HEK293 (cell line): ENCODE results near the gene OPCML.

Experiments
- CTCF ChIA-PET: fragments of 350-600 bp; formaldehyde crosslinking; extraction: SDS; loops from one replicate; lab custom pipeline; 2021; ENCODE audit warnings: antibody characterized with exemption; lab: Yijun Ruan, JAX
- POLR2A ChIA-PET: fragments of 300-600 bp; formaldehyde crosslinking; extraction: SDS; loops from one replicate; lab custom pipeline; 2020; ENCODE audit warnings: antibody characterized with exemption, inconsistent platforms; lab: Yijun Ruan, JAX
- H3K27ac ChIP-seq: fragments of 200-500 bp; sonication (Bioruptor generic); 2 replicates; pipeline ENCODE4 v1.5.1; 2014; ENCODE audit warnings: low read depth, low read length, control low read depth, inconsistent platforms; ENCODE audit errors: extremely low read depth
- H3K36me3 ChIP-seq, 2 experiments: fragments of 200-500 bp in 1 of 2; sonication (Bioruptor generic) in 1 of 2; 1 replicate in 1 of 2; 2 replicates in 1 of 2; pipeline ENCODE4 v1.5.1; 2014 to 2017; ENCODE audit warnings: inconsistent platforms in 2 of 2, low read length in 2 of 2; ENCODE audit not compliant: control insufficient read depth in 2 of 2, insufficient read depth in 1 of 2
- H3K4me1 ChIP-seq: fragments of 200-500 bp; sonication (Bioruptor generic); 2 replicates; pipeline ENCODE4 v1.5.1; 2014; ENCODE audit warnings: mild to moderate bottlenecking, low read length, inconsistent platforms; ENCODE audit not compliant: control insufficient read depth, insufficient read depth
- H3K4me3 ChIP-seq: 2 replicates; pipeline ENCODE4 v1.5.1; 2011; ENCODE audit warnings: low read depth, mild to moderate bottlenecking, control low read depth, low read length, moderate library complexity
- H3K9me3 ChIP-seq: fragments of 200-500 bp; sonication (Bioruptor generic); 2 replicates; pipeline ENCODE4 v1.5.1; 2014; ENCODE audit warnings: low read depth, low read length, inconsistent platforms; ENCODE audit not compliant: control insufficient read depth, insufficient read depth
- GLIS2 ChIP-seq: fragments of 450-650 bp; formaldehyde crosslinking; IDR thresholded peaks from 2 replicates; pipeline ENCODE4 v1.5.1; 2016; ENCODE audit warnings: missing biosample characterization, missing genetic modification characterization
- KLF1 ChIP-seq: fragments of 450-650 bp; formaldehyde crosslinking; IDR thresholded peaks from 2 replicates; pipeline ENCODE4 v1.5.1; 2016; ENCODE audit warnings: missing biosample characterization, missing genetic modification characterization
- SP3 ChIP-seq: fragments of 450-650 bp; formaldehyde crosslinking; IDR thresholded peaks from 2 replicates; pipeline ENCODE4 v1.5.1; 2016; ENCODE audit warnings: missing biosample characterization, missing genetic modification characterization
- ZNF112 ChIP-seq: fragments of 450-650 bp; formaldehyde crosslinking; IDR thresholded peaks from 2 replicates; pipeline ENCODE4 v1.5.0; 2017; ENCODE audit warnings: missing biosample characterization, missing genetic modification characterization
- ZNF132 ChIP-seq: fragments of 450-650 bp; formaldehyde crosslinking; IDR thresholded peaks from 2 replicates; pipeline ENCODE4 v1.5.1; 2017; ENCODE audit warnings: missing biosample characterization, missing genetic modification characterization, borderline replicate concordance
- ZNF133 ChIP-seq: fragments of 450-650 bp; formaldehyde crosslinking; IDR thresholded peaks from 2 replicates; pipeline ENCODE4 v1.5.1; 2016; ENCODE audit warnings: missing biosample characterization, missing genetic modification characterization
- ZNF19 ChIP-seq: fragments of 450-650 bp; formaldehyde crosslinking; IDR thresholded peaks from 2 replicates; pipeline ENCODE4; 2016; ENCODE audit warnings: missing biosample characterization, missing genetic modification characterization, low read depth
- ZNF292 ChIP-seq: fragments of 450-650 bp; formaldehyde crosslinking; IDR thresholded peaks from 2 replicates; pipeline ENCODE4 v1.5.1; 2016; ENCODE audit warnings: low read depth, missing biosample characterization, missing genetic modification characterization, borderline replicate concordance
- ZNF529 ChIP-seq: fragments of 450-650 bp; formaldehyde crosslinking; IDR thresholded peaks from 2 replicates; pipeline ENCODE4 v1.5.1; 2017; ENCODE audit warnings: missing genetic modification characterization, missing biosample characterization; ENCODE audit not compliant: insufficient replicate concordance
- ZNF549 ChIP-seq: fragments of 450-650 bp; IDR thresholded peaks from 2 replicates; pipeline ENCODE4 v1.5.1; 2018; ENCODE audit warnings: missing biosample characterization, missing genetic modification characterization, mild to moderate bottlenecking, inconsistent platforms, moderate library complexity
- ZNF571 ChIP-seq: fragments of 450-650 bp; formaldehyde crosslinking; IDR thresholded peaks from 2 replicates; pipeline ENCODE4 v1.5.0; 2017; ENCODE audit warnings: missing biosample characterization, missing genetic modification characterization
- ZNF610 ChIP-seq: fragments of 450-650 bp; formaldehyde crosslinking; IDR thresholded peaks from 2 replicates; pipeline ENCODE4 v1.5.1; 2016; ENCODE audit warnings: missing biosample characterization, missing genetic modification characterization, borderline replicate concordance
- ZNF791 ChIP-seq: fragments of 450-650 bp; formaldehyde crosslinking; IDR thresholded peaks from 2 replicates; pipeline ENCODE4 v1.5.1; 2016; ENCODE audit warnings: missing biosample characterization, missing genetic modification characterization
- ZNF792 ChIP-seq: fragments of 450-650 bp; formaldehyde crosslinking; IDR thresholded peaks from 2 replicates; pipeline ENCODE4 v1.5.1; 2016; ENCODE audit warnings: missing biosample characterization, missing genetic modification characterization
- TF ChIP-seq, protein P1 (sequence below): fragments of 450-650 bp; formaldehyde crosslinking; IDR thresholded peaks from 2 replicates; pipeline ENCODE4 v1.5.1; 2016; ENCODE audit warnings: missing biosample characterization, missing genetic modification characterization
- TF ChIP-seq, protein P2 (sequence below): fragments of 450-650 bp; formaldehyde crosslinking; conservative IDR thresholded peaks from 2 replicates; pipeline ENCODE4 v1.5.1; 2016; ENCODE audit warnings: low read depth, missing biosample characterization, missing genetic modification characterization
- TF ChIP-seq, protein P3 (sequence below): fragments of 450-650 bp; formaldehyde crosslinking; IDR thresholded peaks from 2 replicates; pipeline ENCODE4 v1.5.1; 2016; ENCODE audit warnings: missing biosample characterization, missing genetic modification characterization, borderline replicate concordance
- TF ChIP-seq, protein P4 (sequence below): fragments of 450-650 bp; formaldehyde crosslinking; IDR thresholded peaks from 2 replicates; pipeline ENCODE4 v1.5.1; 2016; ENCODE audit warnings: missing biosample characterization, missing genetic modification characterization

The OPCML gene

DNA sequence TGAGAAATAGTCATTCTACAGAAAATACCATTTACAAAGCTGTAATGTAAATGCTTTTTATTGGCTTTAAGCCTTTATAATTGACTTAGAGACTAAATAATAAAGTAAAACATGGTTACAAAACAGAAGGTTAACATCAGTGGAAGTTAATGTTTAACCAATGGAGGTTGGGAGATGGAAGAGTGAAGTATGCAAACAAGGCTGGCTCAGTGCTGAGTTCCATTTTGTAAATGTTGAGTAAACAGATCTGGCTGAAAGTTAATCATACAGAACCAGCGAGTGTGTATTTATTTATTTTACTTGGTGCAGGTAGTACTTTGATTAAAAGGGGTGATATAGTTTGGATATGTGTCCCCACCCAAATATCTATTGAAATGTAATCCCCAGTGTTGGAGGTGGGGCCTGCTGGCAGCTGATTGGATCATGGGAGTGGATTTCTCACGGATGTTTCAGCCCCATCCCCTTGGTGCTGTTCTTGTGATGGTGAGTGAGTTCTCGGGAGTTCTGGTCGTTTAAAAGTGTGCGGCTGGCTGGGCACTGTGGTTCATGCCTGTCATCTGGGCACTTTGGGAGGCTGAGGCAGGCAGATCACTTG lies 827.4 kb downstream of the OPCML start:
- Histone ChIP-seq H3K9me3 (no peaks in the 10 kb centered on the region), H3K36me3 (no peaks in the 10 kb centered on the region), H3K27ac (no peak overlapping the region), H3K4me3 (no peak overlapping the region), H3K4me1 (no peaks in the 10 kb centered on the region)
- TF ChIP-seq ZNF791 (tag by site-specific recombination) (no peak), ZNF610 (tag by site-specific recombination) (no peak), ZNF112 (no peak), ZNF132 (tag by site-specific recombination) (no peak), ZNF19 (tag by site-specific recombination) (no peak), ZNF571 (tag by site-specific recombination) (no peak), ZNF792 (no peak), ZNF529 (no peak), ZNF549 (tag by site-specific recombination) (no peak), ZNF292 (tag by site-specific recombination) (no peak), ZNF133 (no peak), GLIS2 (tag by site-specific recombination) (no peak), KLF1 (tag by site-specific recombination) (no peak), SP3 (tag by site-specific recombination) (no peak)
- TF ChIP-seq, protein P1, sequence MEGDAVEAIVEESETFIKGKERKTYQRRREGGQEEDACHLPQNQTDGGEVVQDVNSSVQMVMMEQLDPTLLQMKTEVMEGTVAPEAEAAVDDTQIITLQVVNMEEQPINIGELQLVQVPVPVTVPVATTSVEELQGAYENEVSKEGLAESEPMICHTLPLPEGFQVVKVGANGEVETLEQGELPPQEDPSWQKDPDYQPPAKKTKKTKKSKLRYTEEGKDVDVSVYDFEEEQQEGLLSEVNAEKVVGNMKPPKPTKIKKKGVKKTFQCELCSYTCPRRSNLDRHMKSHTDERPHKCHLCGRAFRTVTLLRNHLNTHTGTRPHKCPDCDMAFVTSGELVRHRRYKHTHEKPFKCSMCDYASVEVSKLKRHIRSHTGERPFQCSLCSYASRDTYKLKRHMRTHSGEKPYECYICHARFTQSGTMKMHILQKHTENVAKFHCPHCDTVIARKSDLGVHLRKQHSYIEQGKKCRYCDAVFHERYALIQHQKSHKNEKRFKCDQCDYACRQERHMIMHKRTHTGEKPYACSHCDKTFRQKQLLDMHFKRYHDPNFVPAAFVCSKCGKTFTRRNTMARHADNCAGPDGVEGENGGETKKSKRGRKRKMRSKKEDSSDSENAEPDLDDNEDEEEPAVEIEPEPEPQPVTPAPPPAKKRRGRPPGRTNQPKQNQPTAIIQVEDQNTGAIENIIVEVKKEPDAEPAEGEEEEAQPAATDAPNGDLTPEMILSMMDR: no peak
- TF ChIP-seq, protein P2, sequence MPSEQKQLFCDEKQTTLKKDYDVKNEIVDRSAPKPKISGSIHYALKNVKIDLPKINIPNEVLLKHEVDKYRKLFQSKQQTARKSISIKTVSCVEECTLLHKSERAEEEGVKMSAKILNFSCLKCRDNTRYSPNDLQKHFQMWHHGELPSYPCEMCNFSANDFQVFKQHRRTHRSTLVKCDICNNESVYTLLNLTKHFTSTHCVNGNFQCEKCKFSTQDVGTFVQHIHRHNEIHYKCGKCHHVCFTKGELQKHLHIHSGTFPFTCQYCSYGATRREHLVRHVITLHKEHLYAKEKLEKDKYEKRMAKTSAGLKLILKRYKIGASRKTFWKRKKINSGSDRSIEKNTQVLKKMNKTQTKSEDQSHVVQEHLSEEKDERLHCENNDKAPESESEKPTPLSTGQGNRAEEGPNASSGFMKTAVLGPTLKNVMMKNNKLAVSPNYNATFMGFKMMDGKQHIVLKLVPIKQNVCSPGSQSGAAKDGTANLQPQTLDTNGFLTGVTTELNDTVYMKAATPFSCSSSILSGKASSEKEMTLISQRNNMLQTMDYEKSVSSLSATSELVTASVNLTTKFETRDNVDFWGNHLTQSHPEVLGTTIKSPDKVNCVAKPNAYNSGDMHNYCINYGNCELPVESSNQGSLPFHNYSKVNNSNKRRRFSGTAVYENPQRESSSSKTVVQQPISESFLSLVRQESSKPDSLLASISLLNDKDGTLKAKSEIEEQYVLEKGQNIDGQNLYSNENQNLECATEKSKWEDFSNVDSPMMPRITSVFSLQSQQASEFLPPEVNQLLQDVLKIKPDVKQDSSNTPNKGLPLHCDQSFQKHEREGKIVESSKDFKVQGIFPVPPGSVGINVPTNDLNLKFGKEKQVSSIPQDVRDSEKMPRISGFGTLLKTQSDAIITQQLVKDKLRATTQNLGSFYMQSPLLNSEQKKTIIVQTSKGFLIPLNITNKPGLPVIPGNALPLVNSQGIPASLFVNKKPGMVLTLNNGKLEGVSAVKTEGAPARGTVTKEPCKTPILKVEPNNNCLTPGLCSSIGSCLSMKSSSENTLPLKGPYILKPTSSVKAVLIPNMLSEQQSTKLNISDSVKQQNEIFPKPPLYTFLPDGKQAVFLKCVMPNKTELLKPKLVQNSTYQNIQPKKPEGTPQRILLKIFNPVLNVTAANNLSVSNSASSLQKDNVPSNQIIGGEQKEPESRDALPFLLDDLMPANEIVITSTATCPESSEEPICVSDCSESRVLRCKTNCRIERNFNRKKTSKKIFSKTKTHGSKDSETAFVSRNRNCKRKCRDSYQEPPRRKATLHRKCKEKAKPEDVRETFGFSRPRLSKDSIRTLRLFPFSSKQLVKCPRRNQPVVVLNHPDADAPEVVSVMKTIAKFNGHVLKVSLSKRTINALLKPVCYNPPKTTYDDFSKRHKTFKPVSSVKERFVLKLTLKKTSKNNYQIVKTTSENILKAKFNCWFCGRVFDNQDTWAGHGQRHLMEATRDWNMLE (tag by site-specific recombination): no peak
- TF ChIP-seq, protein P3, sequence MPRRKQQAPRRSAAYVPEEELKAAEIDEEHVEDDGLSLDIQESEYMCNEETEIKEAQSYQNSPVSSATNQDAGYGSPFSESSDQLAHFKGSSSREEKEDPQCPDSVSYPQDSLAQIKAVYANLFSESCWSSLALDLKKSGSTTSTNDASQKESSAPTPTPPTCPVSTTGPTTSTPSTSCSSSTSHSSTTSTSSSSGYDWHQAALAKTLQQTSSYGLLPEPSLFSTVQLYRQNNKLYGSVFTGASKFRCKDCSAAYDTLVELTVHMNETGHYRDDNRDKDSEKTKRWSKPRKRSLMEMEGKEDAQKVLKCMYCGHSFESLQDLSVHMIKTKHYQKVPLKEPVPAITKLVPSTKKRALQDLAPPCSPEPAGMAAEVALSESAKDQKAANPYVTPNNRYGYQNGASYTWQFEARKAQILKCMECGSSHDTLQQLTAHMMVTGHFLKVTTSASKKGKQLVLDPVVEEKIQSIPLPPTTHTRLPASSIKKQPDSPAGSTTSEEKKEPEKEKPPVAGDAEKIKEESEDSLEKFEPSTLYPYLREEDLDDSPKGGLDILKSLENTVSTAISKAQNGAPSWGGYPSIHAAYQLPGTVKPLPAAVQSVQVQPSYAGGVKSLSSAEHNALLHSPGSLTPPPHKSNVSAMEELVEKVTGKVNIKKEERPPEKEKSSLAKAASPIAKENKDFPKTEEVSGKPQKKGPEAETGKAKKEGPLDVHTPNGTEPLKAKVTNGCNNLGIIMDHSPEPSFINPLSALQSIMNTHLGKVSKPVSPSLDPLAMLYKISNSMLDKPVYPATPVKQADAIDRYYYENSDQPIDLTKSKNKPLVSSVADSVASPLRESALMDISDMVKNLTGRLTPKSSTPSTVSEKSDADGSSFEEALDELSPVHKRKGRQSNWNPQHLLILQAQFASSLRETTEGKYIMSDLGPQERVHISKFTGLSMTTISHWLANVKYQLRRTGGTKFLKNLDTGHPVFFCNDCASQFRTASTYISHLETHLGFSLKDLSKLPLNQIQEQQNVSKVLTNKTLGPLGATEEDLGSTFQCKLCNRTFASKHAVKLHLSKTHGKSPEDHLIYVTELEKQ: no peak
- TF ChIP-seq, protein P4, sequence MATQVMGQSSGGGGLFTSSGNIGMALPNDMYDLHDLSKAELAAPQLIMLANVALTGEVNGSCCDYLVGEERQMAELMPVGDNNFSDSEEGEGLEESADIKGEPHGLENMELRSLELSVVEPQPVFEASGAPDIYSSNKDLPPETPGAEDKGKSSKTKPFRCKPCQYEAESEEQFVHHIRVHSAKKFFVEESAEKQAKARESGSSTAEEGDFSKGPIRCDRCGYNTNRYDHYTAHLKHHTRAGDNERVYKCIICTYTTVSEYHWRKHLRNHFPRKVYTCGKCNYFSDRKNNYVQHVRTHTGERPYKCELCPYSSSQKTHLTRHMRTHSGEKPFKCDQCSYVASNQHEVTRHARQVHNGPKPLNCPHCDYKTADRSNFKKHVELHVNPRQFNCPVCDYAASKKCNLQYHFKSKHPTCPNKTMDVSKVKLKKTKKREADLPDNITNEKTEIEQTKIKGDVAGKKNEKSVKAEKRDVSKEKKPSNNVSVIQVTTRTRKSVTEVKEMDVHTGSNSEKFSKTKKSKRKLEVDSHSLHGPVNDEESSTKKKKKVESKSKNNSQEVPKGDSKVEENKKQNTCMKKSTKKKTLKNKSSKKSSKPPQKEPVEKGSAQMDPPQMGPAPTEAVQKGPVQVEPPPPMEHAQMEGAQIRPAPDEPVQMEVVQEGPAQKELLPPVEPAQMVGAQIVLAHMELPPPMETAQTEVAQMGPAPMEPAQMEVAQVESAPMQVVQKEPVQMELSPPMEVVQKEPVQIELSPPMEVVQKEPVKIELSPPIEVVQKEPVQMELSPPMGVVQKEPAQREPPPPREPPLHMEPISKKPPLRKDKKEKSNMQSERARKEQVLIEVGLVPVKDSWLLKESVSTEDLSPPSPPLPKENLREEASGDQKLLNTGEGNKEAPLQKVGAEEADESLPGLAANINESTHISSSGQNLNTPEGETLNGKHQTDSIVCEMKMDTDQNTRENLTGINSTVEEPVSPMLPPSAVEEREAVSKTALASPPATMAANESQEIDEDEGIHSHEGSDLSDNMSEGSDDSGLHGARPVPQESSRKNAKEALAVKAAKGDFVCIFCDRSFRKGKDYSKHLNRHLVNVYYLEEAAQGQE (tag by site-specific recombination): no peak
- ChIA-PET CTCF (no interaction called here), POLR2A (no interaction called here)
